Chondrocyte (in vitro differentiated cells): ENCODE results near the gene MYO1D. TPM values are rescaled to one million over a fixed set of nuclear protein-coding genes. Genes with fewer than 3 reads are reported as not detected.
"Not testable (repeated sequence)": the region's sequence is repeated elsewhere in the genome, so short reads cannot be mapped to it uniquely, and the experiment has no call there.

ENCODE experiments used
- DNase-seq: peaks from one replicate; pipeline ENCODE4 v3.0.0; 2021; ENCODE audit warnings: mixed read lengths, low spot score
- H3K27ac Mint-ChIP-seq: one replicate; pipeline ENCODE4 v1.8.0; 2021; ENCODE audit warnings: mild to moderate bottlenecking, moderate library complexity, mixed read lengths; ENCODE audit not compliant: unreplicated experiment
- H3K27me3 Mint-ChIP-seq: 2 replicates; pipeline ENCODE4 v1.8.0; 2021; ENCODE audit warnings: low read depth, mixed read lengths
- H3K36me3 Mint-ChIP-seq: 2 replicates; pipeline ENCODE4 v1.8.0; 2021; ENCODE audit warnings: low read depth, mixed read lengths
- H3K4me1 Mint-ChIP-seq: 2 replicates; pipeline ENCODE4 v1.8.0; 2021; ENCODE audit warnings: low read depth, mild to moderate bottlenecking, mixed read lengths
- H3K4me3 Mint-ChIP-seq: one replicate; pipeline ENCODE4 v1.8.0; 2021; ENCODE audit warnings: mild to moderate bottlenecking, moderate library complexity, mixed read lengths; ENCODE audit not compliant: unreplicated experiment
- H3K9me3 Mint-ChIP-seq: 2 replicates; pipeline ENCODE4 v1.8.0; 2021; ENCODE audit warnings: low read depth, mixed read lengths
- total RNA-seq: library from RNA; stranded (reverse); gene quantifications from 3 replicates; pipeline ENCODE4 v1.2.1, GENCODE V29; 2021
- TF ChIP-seq, protein P1 (sequence below): fragments of 200-600 bp; sonication (generic); IDR thresholded peaks from 2 replicates; pipeline ENCODE4 v1.5.0; 2021; ENCODE audit warnings: antibody characterized with exemption, mild to moderate bottlenecking, moderate library complexity

MYO1D gene
- total RNA-seq, 1 donor from 2014 or later: 107 TPM

DNA sequence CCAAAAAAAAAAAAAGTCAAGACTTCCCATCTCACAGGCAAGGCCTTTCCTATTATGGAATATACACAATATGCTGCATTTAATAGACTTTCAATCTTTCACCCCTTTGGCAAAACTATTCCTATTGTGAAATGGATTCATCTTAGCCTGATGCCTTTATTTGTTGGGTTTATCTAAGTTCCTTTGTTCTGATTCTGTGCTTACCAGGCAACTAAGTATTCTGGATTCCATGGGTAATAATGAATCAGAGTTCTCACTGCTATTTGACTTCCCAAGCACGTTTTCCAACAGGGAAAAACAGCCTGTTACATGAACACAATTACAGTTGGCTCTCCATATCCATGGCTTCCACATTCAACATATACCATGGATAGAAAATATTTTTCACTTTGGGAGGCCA is 135.5 kb downstream of the MYO1D start:
- H3K36me3 Mint-ChIP-seq: peaks cover 16% of the 10 kb centered on the region
- TF ChIP-seq, protein P1, sequence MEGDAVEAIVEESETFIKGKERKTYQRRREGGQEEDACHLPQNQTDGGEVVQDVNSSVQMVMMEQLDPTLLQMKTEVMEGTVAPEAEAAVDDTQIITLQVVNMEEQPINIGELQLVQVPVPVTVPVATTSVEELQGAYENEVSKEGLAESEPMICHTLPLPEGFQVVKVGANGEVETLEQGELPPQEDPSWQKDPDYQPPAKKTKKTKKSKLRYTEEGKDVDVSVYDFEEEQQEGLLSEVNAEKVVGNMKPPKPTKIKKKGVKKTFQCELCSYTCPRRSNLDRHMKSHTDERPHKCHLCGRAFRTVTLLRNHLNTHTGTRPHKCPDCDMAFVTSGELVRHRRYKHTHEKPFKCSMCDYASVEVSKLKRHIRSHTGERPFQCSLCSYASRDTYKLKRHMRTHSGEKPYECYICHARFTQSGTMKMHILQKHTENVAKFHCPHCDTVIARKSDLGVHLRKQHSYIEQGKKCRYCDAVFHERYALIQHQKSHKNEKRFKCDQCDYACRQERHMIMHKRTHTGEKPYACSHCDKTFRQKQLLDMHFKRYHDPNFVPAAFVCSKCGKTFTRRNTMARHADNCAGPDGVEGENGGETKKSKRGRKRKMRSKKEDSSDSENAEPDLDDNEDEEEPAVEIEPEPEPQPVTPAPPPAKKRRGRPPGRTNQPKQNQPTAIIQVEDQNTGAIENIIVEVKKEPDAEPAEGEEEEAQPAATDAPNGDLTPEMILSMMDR: no peak
- H3K27ac Mint-ChIP-seq: no peak overlapping the region
- H3K4me3 Mint-ChIP-seq: no peak overlapping the region
- H3K27me3 Mint-ChIP-seq: no peaks in the 10 kb centered on the region
- DNase-seq: no peak
- no peaks in the 10 kb centered on the region for H3K9me3 Mint-ChIP-seq
- H3K4me1 Mint-ChIP-seq: no peaks in the 10 kb centered on the region

DNA sequence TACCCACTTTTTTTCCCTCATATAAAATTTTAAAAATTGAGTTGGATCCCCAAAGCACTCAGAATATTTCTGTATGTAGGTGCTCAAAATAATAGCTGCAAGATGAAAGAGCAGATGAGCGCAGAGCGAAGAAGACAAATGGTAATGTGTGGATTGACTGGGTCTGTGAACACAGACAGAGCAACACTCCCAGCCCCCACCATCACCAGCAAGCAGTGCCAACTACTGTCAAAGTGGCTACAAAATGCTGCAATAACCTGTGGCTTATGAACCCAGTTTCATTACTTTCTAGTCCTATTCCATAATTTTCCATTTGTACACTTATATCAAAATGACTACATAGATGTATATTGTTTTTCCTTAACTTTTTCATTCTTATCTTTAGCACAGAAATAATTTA is 137.2 kb downstream of the MYO1D start:
- H3K4me1 Mint-ChIP-seq: no peaks in the 10 kb centered on the region
- H3K27me3 Mint-ChIP-seq: no peaks in the 10 kb centered on the region
- peaks cover 14% of the 10 kb centered on the region for H3K36me3 Mint-ChIP-seq
- no peak overlapping the region for H3K27ac Mint-ChIP-seq
- no peak overlapping the region for H3K4me3 Mint-ChIP-seq
- TF ChIP-seq, protein P1: no peak
- no peak for DNase-seq
- H3K9me3 Mint-ChIP-seq: no peaks in the 10 kb centered on the region

DNA sequence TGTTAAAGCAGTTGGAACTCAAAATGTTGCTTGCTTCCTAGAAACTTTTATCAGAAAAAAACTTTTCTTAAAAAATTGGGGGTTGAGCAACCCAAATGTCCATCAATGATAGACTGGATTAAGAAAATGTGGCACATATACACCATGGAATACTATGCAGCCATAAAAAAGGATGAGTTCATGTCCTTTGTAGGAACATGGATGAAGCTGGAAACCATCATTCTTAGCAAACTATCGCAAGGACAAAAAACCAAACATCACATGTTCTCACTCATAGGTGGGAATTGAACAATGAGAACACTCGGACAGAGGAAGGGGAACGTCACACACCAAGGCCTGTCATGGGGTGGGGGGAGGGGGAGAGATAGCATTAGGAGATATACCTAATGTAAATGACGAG is 137.8 kb downstream of the MYO1D start:
- not testable (repeated sequence) for H3K4me3 Mint-ChIP-seq, DNase-seq
- H3K36me3 Mint-ChIP-seq: peaks cover 13% of the 10 kb centered on the region

DNA sequence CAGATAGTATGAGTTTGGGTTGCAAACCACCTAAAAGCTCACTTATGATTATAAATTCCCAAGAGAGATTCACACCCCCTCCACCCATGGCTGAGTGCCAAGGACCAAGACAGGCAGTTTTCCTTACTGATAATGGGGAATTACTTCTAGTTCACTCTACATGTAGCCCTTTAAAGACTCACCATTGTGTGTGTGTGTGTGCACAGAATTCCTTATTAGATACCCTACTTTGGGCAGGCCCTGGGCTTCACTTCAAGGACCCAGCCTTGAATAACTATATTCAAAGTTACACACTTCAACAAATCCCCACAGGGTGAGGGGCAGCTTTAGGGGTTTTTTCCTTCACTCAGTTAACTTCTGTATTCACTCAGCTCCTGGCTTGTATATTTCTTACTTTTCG is 143.5 kb downstream of the MYO1D start:
- Mint-ChIP-seq H3K4me1 (no peaks in the 10 kb centered on the region), H3K4me3 (no peak overlapping the region), H3K27ac (no peak overlapping the region), H3K27me3 (no peaks in the 10 kb centered on the region), H3K36me3 (peaks cover 4% of the 10 kb centered on the region), H3K9me3 (no peaks in the 10 kb centered on the region)
- DNase-seq: no peak
- TF ChIP-seq, protein P1: no peak

More for the DNA sequence above, 137.8 kb downstream of the MYO1D start:
- not testable (repeated sequence) for H3K27ac Mint-ChIP-seq, H3K4me1 Mint-ChIP-seq, H3K9me3 Mint-ChIP-seq, H3K27me3 Mint-ChIP-seq

DNA sequence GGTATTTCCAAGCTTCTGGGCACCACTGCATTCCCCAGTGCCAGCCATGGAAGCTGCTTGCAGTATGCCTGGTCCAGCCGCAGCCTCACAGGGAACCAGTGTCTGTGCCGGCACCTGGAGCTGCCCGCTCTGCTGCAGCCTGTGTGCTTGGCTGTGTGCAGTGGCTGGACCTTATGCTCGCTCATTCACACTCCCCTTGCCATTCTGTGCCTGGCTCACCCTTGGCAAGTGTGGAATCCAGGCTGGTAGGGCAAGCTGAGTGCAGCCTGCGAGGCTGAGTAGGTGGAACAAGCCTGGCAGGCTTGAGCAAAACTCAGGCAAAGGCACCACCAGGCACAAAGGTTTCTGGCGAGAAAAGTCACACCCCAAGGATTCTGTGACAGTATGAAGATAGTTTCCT is 144.0 kb downstream of the MYO1D start:
- Mint-ChIP-seq H3K27me3 (no peaks in the 10 kb centered on the region), H3K27ac (no peak overlapping the region), H3K4me3 (no peak overlapping the region), H3K4me1 (no peaks in the 10 kb centered on the region), H3K36me3 (peaks cover 4% of the 10 kb centered on the region), H3K9me3 (no peaks in the 10 kb centered on the region)
- TF ChIP-seq, protein P1: no peak
- no peak for DNase-seq

DNA sequence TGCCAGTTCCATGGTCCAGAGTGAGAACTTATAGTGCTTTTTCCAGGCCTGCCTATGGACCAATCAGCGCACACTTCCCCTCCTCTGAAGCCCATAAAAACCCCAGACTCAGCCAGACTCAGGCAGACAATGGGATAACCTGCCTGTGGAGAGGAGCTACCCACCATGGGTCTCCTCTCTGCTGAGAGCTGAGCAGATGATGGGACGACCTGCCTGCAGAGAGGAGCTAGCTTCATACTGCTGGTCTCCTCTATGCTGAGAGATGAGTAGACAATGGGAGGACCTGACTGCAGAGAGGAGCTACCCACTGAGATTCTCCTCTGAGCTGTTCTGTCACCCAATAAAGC is 144.7 kb downstream of the MYO1D start:
- TF ChIP-seq, protein P1: no peak
- no peaks in the 10 kb centered on the region for H3K27me3 Mint-ChIP-seq
- no peak overlapping the region for H3K27ac Mint-ChIP-seq
- peaks cover 4% of the 10 kb centered on the region for H3K36me3 Mint-ChIP-seq
- H3K4me3 Mint-ChIP-seq: no peak overlapping the region
- no peak for DNase-seq
- no peaks in the 10 kb centered on the region for H3K9me3 Mint-ChIP-seq
- no peaks in the 10 kb centered on the region for H3K4me1 Mint-ChIP-seq
